ENCODE results near the gene ST8SIA2.
"Not testable (repeated sequence)": the region's sequence is repeated elsewhere in the genome, so short reads cannot be mapped to it uniquely, and the experiment has no call there.

Gene ST8SIA2

DNA sequence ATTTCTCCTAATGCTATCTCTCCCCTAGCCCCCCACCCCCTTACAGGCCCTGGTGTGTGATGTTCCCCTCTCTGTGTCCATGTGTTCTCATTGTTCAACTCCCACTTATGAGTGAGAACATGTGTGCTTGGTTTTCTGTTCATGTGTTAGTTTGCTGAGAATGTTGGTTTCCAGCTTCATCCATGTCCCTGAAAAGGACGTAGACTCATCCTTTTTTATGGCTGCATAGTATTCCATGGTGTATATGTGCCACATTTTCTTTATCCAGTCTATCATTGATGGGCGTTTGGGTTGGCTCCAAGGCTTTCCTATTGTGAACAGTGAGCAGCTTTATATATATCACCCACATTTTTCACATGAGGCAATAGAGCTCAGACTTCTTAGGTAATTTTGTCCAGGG is 86.0 kb downstream of the ST8SIA2 start:
- not testable (repeated sequence) for H3K27ac ChIP-seq; DNase-seq (ENCODE audit: low read depth, low spot score)

DNA sequence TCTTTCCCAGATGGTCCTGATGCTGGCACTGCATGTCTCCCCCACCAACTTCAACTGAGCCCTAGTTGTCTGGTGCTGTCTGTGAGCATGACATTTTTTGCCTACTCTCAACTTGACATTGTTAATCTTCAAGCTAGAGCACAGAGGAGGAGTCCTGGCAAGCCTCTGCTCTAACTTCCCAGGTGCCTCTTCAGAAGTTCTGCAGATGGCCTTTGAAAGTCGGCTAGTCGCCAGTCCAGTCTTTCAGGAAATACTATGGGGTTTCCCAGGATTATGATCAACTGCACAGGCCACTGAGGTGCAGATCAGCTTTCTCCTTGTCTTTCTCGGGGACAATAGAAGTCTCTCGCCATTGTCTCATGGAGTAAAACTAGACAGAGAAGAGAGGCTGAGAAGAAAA is 86.7 kb downstream of the ST8SIA2 start:
- H3K27ac ChIP-seq, result no peak overlapping the region
- DNase-seq (ENCODE audit: low read depth, low spot score), result no peak

DNA sequence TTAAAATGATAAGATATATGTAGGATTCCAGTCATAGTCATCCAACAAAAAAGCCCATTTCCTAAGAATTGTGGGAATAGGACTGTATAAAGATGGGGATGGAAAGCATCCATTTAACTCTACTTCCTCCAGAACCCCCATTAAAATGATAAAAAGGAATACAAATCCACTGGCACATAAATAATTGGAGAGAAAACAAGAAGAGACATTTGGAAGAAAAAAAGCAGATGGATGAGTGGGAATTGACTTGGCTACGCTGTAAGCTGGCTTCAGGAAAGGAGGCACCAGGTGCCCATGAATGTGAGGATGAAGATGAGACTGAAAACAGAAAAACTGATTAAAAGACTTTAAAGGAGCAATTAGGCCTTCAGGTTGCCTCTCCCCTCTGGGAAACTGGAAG is 91.8 kb downstream of the ST8SIA2 start:
- no peak overlapping the region for H3K27ac ChIP-seq
- no peak for DNase-seq (ENCODE audit: low read depth, low spot score)

DNA sequence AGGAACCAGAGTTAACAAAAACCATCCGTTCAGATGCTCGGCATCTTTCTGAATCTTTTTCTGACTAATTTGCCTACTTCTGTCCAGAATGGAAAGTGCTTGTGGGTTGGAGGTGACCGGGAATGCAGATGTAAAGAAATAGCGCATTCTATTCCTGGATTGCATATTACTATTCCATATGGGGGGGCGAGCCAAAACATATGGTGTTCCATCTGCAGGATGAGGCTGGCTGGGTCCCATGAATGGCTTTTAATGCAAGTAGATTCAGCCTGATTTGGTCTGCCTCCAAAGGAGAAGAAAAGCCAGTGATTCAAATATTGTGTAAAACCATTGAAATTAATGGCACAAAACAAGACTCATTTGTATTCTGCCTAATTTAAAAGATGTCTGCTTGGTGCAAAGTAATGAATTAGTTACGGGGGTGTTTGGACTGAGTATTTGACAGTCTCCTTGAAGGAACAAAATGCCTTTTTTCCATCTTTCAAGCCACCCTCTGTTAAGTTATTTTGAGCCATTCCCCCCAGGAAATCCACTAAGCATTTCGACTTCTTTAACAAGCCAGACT is 99.0 kb downstream of the ST8SIA2 start:
- no peak for DNase-seq (ENCODE audit: low read depth, low spot score)
- no peak overlapping the region for H3K27ac ChIP-seq

DNA sequence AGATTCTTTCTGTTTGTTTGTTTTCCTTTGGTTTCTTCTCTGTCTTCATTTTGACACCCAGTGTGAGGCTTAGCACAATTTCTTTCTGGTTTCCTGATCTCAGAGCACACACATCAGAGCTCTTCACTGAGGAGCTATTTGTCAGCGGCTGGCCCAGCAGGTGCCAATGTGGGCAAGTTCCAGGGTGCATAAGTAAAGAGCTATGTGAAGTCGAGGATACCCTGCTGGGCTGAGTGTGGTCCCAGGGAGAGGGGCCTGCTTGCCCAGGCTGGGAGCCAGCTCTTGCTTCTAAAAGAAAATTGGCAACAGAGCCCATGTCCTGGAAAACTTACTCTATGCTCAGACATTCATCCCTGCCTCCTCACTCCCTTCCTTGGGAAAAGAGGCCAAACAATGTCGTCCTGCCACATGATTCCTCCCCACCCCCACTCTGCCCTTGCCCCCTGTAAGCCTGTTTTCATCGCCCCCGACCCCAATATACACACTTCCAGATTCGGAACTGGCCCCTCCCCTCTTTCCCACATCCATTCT is 101.2 kb downstream of the ST8SIA2 start:
- no peak overlapping the region for H3K27ac ChIP-seq
- no peak for DNase-seq (ENCODE audit: low read depth, low spot score)

DNA sequence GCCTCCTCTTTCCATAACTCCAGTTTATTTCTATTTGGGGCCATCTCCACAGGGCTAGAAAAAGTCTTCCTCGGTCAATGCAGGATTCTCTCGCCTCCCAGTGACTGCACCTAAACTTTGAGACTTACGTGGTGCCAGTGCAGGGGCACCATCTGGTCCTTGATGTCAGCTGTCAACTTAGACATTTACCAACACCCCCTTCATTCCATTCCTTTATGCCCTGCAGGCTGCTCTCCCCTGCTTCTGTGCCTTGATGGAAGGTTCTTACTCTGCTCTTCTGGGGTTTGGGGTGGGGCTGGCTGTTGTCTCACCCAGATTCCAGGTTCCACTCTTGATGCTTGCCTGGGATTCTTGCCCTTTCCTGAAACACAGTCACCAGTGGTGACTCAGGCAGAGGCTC is 101.8 kb downstream of the ST8SIA2 start:
- DNase-seq (ENCODE audit: low read depth, low spot score), result no peak
- H3K27ac ChIP-seq, result no peak overlapping the region

DNA sequence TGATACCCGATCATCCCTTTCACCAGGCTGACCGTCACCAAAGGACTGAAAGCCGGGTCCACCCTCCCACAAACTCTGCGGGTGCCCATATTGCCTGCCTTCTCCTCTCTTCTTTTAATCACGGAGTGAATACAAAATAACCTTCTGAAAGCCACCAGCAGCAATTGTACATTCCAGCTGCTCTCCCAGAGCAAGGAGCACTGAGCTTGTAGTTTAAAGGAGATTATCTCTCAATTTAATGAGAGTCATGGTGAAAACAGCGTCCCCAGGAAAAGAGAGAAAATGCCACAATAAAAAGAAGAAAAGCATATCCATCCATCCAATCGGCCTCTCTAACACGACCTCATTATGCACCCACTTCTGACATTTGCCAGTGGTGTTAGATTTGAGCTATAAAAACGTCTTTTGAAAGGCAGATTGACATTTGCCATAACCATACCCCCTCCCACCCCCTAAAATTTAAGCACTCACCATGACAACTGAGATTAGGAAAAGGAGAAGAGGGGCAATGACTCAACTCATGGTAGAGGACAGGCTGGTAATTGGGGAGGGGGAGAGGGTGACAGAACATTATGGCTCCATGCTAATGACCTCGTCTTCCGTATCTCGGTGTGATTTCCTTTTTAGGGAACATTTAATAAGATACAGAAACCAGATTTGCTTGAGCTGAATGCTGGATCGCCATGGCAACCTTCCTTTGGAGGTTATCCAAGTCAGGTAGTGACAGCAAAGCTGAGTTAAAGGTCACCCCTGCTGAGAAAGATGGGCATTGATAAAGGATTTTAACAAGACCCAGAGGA is 106.2 kb downstream of the ST8SIA2 start:
- H3K27ac ChIP-seq, result no peak overlapping the region
- DNase-seq (ENCODE audit: low read depth, low spot score), result no peak

GRCh38 chr15:92502336-92502735 is 108.7 kb downstream of the ST8SIA2 start:
- H3K27ac ChIP-seq, result no peak overlapping the region
- DNase-seq (ENCODE audit: low read depth, low spot score), result no peak

DNA sequence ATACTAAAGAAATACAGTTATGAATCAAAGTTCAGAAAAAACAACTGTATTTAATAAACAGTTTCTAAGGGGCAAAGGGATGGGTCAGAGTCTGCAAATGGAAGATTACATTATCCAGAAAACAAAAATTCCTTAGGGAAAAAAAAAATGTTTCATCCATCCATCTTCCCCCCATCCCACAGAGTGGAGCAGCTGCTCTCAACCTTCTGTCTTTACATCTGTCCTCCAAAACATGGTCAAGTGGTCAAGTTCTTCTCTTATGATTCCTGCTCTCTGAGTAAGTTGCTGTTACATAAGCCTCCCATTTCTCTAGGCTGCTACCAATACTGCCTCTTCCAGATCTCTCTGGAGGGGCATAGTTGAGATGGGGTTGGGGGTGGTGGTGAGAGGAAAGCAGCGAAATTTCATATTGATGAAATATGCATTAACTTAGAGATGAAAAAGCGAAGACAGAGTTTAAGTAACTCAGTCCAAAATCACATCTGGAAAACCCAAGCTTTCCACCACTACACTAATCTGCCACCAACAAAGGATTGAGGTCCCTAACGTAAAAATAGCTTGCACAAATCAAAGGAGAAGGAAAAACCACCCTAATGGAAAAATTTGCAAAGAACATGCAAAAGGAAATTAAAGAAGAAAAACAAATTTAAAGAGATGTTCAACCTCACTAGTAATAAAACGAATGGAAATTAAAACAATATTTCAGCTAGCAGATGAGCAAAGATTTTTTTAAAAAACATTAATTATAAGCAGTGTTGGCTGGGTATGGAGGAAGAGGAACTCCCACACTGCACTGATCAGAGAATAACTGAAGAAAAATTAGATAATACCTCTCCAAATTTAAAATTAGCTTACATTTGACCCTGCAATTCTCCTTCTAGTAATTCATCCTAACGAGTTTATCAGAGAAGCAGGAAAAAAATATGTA is 109.5 kb downstream of the ST8SIA2 start:
- no peak for DNase-seq (ENCODE audit: low read depth, low spot score)
- no peak overlapping the region for H3K27ac ChIP-seq

DNA sequence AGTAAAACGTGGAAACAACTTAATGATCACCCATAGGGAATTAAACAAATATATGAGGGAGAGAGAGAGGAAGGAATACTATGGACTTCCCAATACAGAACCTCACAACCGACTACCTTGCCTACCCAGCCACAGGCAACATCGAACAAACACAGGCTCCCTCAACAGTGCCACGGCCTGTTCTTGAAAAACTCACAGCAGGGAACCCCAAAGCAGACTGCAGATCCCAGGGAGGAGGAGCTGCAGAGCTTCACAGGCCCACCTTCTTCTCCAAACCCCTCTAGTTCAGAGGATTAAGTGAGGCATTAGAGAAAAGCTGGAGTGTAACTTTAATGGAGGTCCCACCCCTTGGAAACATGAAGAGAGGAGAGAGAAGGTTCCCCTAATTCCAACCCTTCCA is 110.2 kb downstream of the ST8SIA2 start:
- no peak for DNase-seq (ENCODE audit: low read depth, low spot score)
- H3K27ac ChIP-seq, result no peak overlapping the region

- no peak for DNase-seq (ENCODE audit: low read depth, low spot score)
Observed at GRCh38 chr15:92505611-92506010, 111.9 kb downstream of the ST8SIA2 start.

GRCh38 chr15:92506506-92506905 is 112.8 kb downstream of the ST8SIA2 start:
- H3K27ac ChIP-seq, result no peak overlapping the region
- no peak for DNase-seq (ENCODE audit: low read depth, low spot score)

More at GRCh38 chr15:92505611-92506010, 111.9 kb downstream of the ST8SIA2 start:
- H3K27ac ChIP-seq, result no peak overlapping the region

DNA sequence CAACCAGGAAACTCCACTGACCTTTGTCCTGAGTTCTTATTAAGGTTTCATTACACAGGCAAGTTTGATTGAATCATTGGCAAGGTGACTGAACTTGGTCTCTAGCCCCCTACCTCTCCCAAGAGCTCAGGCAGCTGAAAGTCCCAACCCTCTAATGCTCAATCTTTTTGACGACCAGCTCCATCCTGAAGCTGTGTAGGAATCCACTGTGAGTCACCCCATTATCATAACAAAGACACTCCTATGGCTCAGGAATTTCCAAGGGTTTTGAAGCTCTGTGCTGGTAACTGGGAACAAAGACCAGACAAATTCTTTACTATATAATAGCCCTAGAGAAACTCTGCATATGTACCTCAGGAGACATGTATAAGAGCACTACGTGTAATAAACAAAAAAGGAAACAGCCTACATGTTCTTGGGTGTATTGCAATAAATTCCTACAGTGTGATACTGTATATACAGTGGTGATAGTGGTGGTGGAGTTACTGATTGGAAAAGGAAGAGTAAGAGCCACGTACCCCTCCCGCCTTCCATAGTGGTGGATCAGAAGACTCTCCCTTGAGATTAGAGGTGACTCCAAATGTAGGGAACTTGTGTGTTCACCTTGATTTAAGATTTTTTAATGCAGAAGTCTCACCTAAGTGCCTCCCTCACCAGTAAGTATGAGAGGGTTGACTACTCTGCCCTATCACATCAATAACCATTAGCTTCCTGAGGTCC is 116.6 kb downstream of the ST8SIA2 start:
- no peak for DNase-seq (ENCODE audit: low read depth, low spot score)
- no peak overlapping the region for H3K27ac ChIP-seq

Data from epithelial cell of prostate (primary cell).